ENCODE measurements around the gene ATE1. TPM values are rescaled to one million over a fixed set of nuclear protein-coding genes. Genes with fewer than 3 reads are reported as not detected.
"Not testable (repeated sequence)": the region's sequence is repeated elsewhere in the genome, so short reads cannot be mapped to it uniquely, and the experiment has no call there.

The ATE1 gene
- total RNA-seq, 2 experiments from 2014 or later = 22.1 to 22.9 TPM

DNA sequence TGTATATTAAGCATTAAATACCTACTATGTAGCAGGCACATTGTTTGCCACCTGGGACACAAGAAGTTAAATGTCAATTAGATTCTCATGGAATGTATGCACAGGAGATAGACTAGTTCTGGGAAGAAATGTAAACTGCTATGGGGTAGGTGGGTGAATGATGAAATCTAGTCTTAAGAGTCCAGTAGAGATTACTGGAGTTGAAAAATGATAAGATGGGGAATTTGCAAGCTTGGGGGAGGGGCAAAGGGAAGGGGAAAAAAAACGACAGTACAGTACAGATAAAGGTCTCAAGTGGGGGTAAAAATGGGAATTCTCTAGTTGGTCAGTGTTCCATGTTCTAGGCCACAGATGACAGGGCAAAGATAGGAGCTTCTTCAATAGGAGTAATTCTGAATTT is 94.4 kb downstream of the ATE1 start:
- H3K4me1 Mint-ChIP-seq = peaks cover 2% of the 10 kb centered on the region
- H3K9me3 Mint-ChIP-seq = no peaks in the 10 kb centered on the region
- no peak for DNase-seq
- H3K27me3 Mint-ChIP-seq = no peaks in the 10 kb centered on the region
- CTCF ChIA-PET = interaction anchor here (1.3 kb wide), 1 partner anchor 8 kb away, joined by 5 read pairs; no protein-coding TSS in a partner anchor
- H3K36me3 Mint-ChIP-seq (ENCODE audit: low read depth) = peaks cover 24% of the 10 kb centered on the region
- H3K4me3 Mint-ChIP-seq = no peak overlapping the region
- no peak overlapping the region for H3K27ac Mint-ChIP-seq
- POLR2A ChIA-PET = no interaction called here

DNA sequence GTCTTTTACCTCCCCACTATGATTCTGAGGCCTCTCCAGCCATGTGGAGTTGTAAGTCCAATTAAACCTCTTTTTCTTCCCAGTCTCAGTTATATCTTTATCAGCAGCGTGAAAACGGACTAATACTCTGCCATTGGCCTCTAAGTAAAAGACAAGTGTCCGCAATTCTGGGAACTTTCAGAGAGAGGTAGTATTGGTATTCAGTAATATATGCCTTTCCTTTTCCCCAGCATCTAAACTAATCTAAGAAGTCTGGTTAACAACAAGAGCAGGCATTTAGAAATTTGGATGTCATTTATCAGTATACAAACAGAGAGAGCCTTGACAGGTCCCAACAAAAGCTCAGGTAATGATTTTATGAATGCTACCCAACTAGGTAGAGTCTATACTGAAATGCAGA is 95.2 kb downstream of the ATE1 start:
- Mint-ChIP-seq H3K36me3 (ENCODE audit: low read depth) (peaks cover 29% of the 10 kb centered on the region), H3K9me3 (no peaks in the 10 kb centered on the region), H3K27me3 (no peaks in the 10 kb centered on the region), H3K27ac (no peak overlapping the region), H3K4me3 (no peak overlapping the region), H3K4me1 (no peaks in the 10 kb centered on the region)
- CTCF ChIA-PET = interaction anchor here (1.1 to 1.8 kb wide), 2 partner anchors 10 to 13 kb away, joined by 3 to 5 read pairs; no protein-coding TSS in a partner anchor
- DNase-seq = no peak
- POLR2A ChIA-PET = no interaction called here

- no peak overlapping the region for H3K27ac Mint-ChIP-seq
- ChIA-PET CTCF (interaction anchor here (1.1 to 1.8 kb wide), 2 partner anchors 11 to 14 kb away, joined by 3 to 5 read pairs; no protein-coding TSS in a partner anchor), POLR2A (no interaction called here)
- DNase-seq = no peak
- H3K36me3 Mint-ChIP-seq (ENCODE audit: low read depth) = peaks cover 30% of the 10 kb centered on the region
- H3K4me3 Mint-ChIP-seq = no peak overlapping the region
- no peaks in the 10 kb centered on the region for H3K4me1 Mint-ChIP-seq
- no peaks in the 10 kb centered on the region for H3K9me3 Mint-ChIP-seq
- no peaks in the 10 kb centered on the region for H3K27me3 Mint-ChIP-seq
Measured at GRCh38 chr10:121831777-121832176, 96.1 kb downstream of the ATE1 start.

GRCh38 chr10:121831237-121831636 is 96.6 kb downstream of the ATE1 start:
- POLR2A ChIA-PET = no interaction called here
- Mint-ChIP-seq H3K9me3 (no peaks in the 10 kb centered on the region), H3K27me3 (no peaks in the 10 kb centered on the region), H3K36me3 (ENCODE audit: low read depth) (peaks cover 29% of the 10 kb centered on the region), H3K4me1 (no peaks in the 10 kb centered on the region), H3K4me3 (no peak overlapping the region), H3K27ac (no peak overlapping the region)
- DNase-seq = no peak
- CTCF ChIA-PET = interaction anchor here (1.8 kb wide), 1 partner anchor 11 kb away, joined by 5 read pairs; no protein-coding TSS in a partner anchor

DNA sequence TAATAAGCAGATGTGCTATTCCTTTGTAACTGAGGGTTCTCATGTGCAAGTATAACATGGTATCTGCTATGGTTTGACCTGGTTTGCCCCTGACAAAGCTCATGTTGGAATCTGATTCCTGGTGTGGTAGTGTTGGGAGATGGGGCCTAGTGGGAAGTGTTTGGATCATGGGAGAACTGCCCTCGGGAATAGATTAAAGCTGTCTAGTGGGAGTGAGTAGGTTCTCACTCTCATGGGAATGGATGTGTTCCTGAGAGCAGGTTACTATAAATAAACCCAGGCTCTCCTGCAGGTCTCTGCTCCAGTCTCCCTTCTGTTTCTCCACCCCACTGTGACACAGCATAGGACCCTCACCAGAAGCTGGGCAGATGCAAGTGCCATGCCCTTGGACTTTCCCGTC is 97.7 kb downstream of the ATE1 start:
- Mint-ChIP-seq H3K4me1 (no peaks in the 10 kb centered on the region), H3K27ac (no peak overlapping the region), H3K36me3 (ENCODE audit: low read depth) (peaks cover 24% of the 10 kb centered on the region), H3K9me3 (no peaks in the 10 kb centered on the region), H3K4me3 (no peak overlapping the region), H3K27me3 (no peaks in the 10 kb centered on the region)
- DNase-seq = no peak
- ChIA-PET CTCF (no interaction called here), POLR2A (no interaction called here)

- ChIA-PET POLR2A (no interaction called here), CTCF (interaction anchor here (5.4 kb wide), 1 partner anchor 58 kb away, joined by 52 read pairs; no protein-coding TSS in a partner anchor)
- DNase-seq = no peak
- H3K4me3 Mint-ChIP-seq = no peak overlapping the region
- no peak overlapping the region for H3K27ac Mint-ChIP-seq
- H3K36me3 Mint-ChIP-seq (ENCODE audit: low read depth) = peaks cover 16% of the 10 kb centered on the region
- H3K9me3 Mint-ChIP-seq = no peaks in the 10 kb centered on the region
- H3K4me1 Mint-ChIP-seq = peaks cover 2% of the 10 kb centered on the region
- no peaks in the 10 kb centered on the region for H3K27me3 Mint-ChIP-seq
Measured at GRCh38 chr10:121828045-121828444, 99.8 kb downstream of the ATE1 start.

DNA sequence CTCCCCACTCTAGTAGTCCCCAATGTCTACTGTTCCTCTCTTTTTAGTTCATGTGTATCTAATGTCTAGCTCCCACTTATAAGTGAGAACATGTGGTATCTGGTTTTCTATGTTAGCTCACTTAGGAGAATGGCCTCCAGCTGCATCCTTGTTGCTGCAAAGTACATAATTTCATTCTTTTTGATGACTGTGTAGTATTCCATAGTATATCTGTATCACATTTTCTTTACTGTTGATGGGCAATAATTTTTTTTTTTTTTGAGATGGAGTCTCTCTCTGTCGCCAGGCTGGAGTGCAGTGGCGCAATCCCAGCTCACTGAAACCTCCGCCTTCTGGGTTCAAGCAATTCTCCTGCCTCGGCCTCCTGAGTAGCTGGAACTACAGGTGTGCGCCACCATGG is 101.1 kb downstream of the ATE1 start:
- H3K4me3 Mint-ChIP-seq, POLR2A ChIA-PET, H3K27me3 Mint-ChIP-seq, H3K27ac Mint-ChIP-seq, DNase-seq, H3K4me1 Mint-ChIP-seq, H3K9me3 Mint-ChIP-seq: not testable (repeated sequence)
- CTCF ChIA-PET = interaction anchor here (0.6 to 5.4 kb wide), 2 partner anchors 59 to 78 kb away, joined by 4 to 52 read pairs; no protein-coding TSS in a partner anchor
- H3K36me3 Mint-ChIP-seq (ENCODE audit: low read depth) = peaks cover 16% of the 10 kb centered on the region

- peaks cover 8% of the 10 kb centered on the region for H3K36me3 Mint-ChIP-seq (ENCODE audit: low read depth)
- H3K27me3 Mint-ChIP-seq = no peaks in the 10 kb centered on the region
- no peak for DNase-seq
- peaks cover 2% of the 10 kb centered on the region for H3K4me1 Mint-ChIP-seq
- no peaks in the 10 kb centered on the region for H3K9me3 Mint-ChIP-seq
- POLR2A ChIA-PET = no interaction called here
- no peak overlapping the region for H3K27ac Mint-ChIP-seq
- CTCF ChIA-PET = interaction anchor here (0.6 to 5.4 kb wide), 11 partner anchors 10 to 76 kb away, joined by 3 to 52 read pairs (median 4); no protein-coding TSS in a partner anchor
- no peak overlapping the region for H3K4me3 Mint-ChIP-seq
Measured at GRCh38 chr10:121823993-121824463, 103.8 kb downstream of the ATE1 start.

DNA sequence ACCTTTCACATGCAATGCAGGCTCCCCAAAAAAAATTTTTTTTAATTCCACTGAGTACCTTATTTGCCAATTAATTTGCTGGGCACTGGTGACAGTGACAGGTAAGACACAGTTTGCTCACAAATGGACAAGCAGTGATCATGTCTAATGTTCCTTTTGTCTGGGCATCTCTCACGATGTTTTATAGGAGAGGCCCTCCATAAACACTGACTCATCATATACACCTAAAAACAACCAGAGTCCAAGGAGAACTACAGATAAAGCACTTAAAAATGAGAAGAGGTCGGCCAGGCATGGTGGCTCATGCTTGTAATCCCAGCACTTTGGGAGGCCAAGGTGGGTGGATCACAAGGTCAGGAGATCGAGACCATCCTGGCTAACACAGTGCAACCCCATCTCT is 105.1 kb downstream of the ATE1 start:
- H3K36me3 Mint-ChIP-seq (ENCODE audit: low read depth) = peaks cover 2% of the 10 kb centered on the region
- no peaks in the 10 kb centered on the region for H3K27me3 Mint-ChIP-seq
- CTCF ChIA-PET = interaction anchor here (0.9 to 5.4 kb wide), 4 partner anchors 18 to 78 kb away, joined by 3 to 52 read pairs (median 8); no protein-coding TSS in a partner anchor
- no peak overlapping the region for H3K27ac Mint-ChIP-seq
- POLR2A ChIA-PET = interaction anchor here (0.6 to 0.8 kb wide), 2 partner anchors 18 to 25 kb away, joined by 3 read pairs; no protein-coding TSS in a partner anchor
- no peak for DNase-seq
- no peak overlapping the region for H3K4me3 Mint-ChIP-seq
- no peaks in the 10 kb centered on the region for H3K9me3 Mint-ChIP-seq
- H3K4me1 Mint-ChIP-seq = peaks cover 2% of the 10 kb centered on the region

DNA sequence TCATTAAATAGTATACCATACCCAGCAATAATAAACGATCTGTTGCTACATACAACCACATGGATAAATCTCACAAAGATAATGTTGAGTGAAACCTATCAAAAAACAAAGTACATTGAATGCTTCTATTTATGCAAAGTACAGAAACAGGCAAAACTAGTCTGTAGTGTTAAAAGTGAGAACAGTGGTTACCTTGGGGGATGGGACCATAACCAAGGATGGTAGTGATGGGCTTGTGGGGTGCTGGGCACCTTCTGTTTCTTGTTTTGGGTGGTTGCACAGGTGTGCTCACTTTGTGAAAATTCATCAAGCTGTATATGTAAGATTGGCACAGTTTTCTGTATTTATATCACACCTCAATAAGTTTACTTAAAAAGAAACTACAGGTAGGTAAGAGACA is 105.7 kb downstream of the ATE1 start:
- H3K27me3 Mint-ChIP-seq = no peaks in the 10 kb centered on the region
- H3K9me3 Mint-ChIP-seq = no peaks in the 10 kb centered on the region
- H3K27ac Mint-ChIP-seq = no peak overlapping the region
- DNase-seq = no peak
- no peak overlapping the region for H3K4me3 Mint-ChIP-seq
- POLR2A ChIA-PET = no interaction called here
- H3K36me3 Mint-ChIP-seq (ENCODE audit: low read depth) = no peaks in the 10 kb centered on the region
- peaks cover 2% of the 10 kb centered on the region for H3K4me1 Mint-ChIP-seq
- CTCF ChIA-PET = interaction anchor here (1.1 kb wide), 1 partner anchor 79 kb away, joined by 3 read pairs; no protein-coding TSS in a partner anchor

DNA sequence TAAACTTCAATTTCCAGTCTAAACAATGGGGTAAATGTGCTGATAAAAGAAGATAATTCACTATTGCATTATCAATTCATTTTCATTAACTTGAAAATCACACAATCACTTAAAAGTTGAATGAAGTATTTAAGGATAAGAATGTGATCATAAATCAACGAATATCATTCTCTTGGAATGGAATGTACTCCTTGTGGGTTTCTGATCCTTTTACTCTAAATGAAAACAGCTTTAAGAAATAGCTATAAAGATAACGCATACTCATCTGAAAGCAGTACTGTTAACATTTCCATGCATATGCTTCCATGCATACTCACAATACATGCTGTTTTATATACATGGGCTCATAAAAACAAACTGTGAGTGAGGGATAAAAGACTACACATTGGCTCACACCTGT is 108.8 kb downstream of the ATE1 start:
- no peak overlapping the region for H3K4me3 Mint-ChIP-seq
- H3K9me3 Mint-ChIP-seq = no peaks in the 10 kb centered on the region
- DNase-seq = no peak
- no peaks in the 10 kb centered on the region for H3K27me3 Mint-ChIP-seq
- H3K27ac Mint-ChIP-seq = no peak overlapping the region
- POLR2A ChIA-PET = no interaction called here
- CTCF ChIA-PET = no interaction called here
- H3K36me3 Mint-ChIP-seq (ENCODE audit: low read depth) = no peaks in the 10 kb centered on the region
- H3K4me1 Mint-ChIP-seq = peaks cover 2% of the 10 kb centered on the region

DNA sequence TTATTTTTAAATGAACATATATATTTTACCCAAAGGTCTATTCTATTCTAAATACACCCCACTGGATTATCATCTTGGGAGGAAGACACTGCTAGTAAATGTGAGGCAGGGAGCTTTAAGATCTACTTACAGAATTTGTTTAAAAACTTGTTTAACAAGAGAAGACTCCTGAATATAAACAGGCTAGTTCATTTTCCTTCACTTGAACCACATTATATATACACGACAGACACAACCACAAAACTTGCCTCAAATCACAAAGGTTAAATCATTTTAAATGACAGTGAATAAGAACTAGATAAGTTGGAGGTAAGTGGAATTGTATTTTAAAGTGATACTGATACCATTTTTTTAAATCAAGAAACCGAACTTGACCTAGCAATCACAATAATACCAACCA is 109.2 kb downstream of the ATE1 start:
- Mint-ChIP-seq H3K27me3 (no peaks in the 10 kb centered on the region), H3K9me3 (no peaks in the 10 kb centered on the region), H3K4me3 (no peak overlapping the region), H3K36me3 (ENCODE audit: low read depth) (no peaks in the 10 kb centered on the region), H3K4me1 (no peaks in the 10 kb centered on the region), H3K27ac (no peak overlapping the region)
- ChIA-PET CTCF (interaction anchor here (0.7 kb wide), 1 partner anchor 230 kb away, joined by 3 read pairs; no protein-coding TSS in a partner anchor), POLR2A (no interaction called here)
- no peak for DNase-seq

DNA sequence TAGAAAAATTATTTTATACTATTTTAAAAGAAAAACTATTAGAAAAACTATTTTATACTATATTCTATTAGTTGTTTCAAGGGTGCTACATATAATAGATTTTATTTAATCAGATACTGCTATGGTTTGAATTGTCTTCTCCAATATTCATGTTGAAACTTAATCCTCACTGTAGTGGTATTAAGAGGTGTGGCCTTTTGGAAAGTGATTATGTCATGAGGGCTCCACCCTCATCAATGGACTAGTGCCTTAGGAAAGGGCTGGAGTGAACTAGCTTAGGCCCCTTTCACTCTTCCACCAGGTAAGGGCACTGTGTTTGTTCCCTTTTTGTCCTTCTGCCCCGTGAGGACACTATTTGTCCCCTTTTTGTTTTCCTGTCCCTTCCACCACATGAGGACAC is 111.6 kb downstream of the ATE1 start:
- Mint-ChIP-seq H3K27ac (no peak overlapping the region), H3K4me3 (no peak overlapping the region), H3K4me1 (no peaks in the 10 kb centered on the region), H3K27me3 (no peaks in the 10 kb centered on the region), H3K9me3 (no peaks in the 10 kb centered on the region), H3K36me3 (ENCODE audit: low read depth) (no peaks in the 10 kb centered on the region)
- ChIA-PET POLR2A (no interaction called here), CTCF (no interaction called here)
- no peak for DNase-seq

DNA sequence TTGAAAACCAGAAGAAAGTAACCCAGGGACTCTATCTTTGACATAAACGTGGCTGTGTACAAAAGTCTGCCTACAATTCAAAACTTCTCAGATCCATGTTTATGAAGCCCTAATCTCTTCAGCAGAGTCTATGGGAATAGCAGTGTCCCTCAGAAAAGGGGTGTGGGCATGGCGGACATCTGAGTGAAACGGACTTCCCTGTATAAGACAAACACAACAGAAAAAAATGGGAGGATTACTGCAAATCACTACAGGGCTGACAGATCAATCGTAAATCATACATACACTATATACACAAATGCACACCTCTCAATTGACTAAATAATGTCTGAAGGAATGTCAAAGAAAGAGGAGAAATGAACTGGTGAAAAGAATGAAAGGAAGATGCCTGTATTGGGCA is 114.0 kb downstream of the ATE1 start:
- Mint-ChIP-seq H3K27ac (no peak overlapping the region), H3K4me1 (no peaks in the 10 kb centered on the region), H3K27me3 (no peaks in the 10 kb centered on the region), H3K9me3 (no peaks in the 10 kb centered on the region), H3K4me3 (no peak overlapping the region), H3K36me3 (ENCODE audit: low read depth) (no peaks in the 10 kb centered on the region)
- CTCF ChIA-PET = interaction anchor here (0.8 to 1.1 kb wide), 3 partner anchors 9 to 12 kb away, joined by 3 to 4 read pairs (median 3); no protein-coding TSS in a partner anchor
- POLR2A ChIA-PET = no interaction called here
- DNase-seq = no peak

All from activated CD4-positive, alpha-beta memory T cell treated with anti-CD3 and anti-CD28 coated beads, Interleukin-2, amount 10 ng/mL, durations not matched to agents 7 days and 5 days (primary cell).